DND-41 (cell line): Measurements from ENCODE around the gene OTOP3.

Source experiments
- EZH2 ChIP-seq: IDR thresholded peaks from 3 replicates; pipeline ENCODE4 v1.6.1; 2012; ENCODE audit warnings: borderline replicate concordance, low read depth, mild to moderate bottlenecking, moderate library complexity, low read length, inconsistent platforms; ENCODE audit not compliant: severe bottlenecking
- TF ChIP-seq, protein P1 (sequence below): IDR thresholded peaks from 2 replicates; pipeline ENCODE4 v1.5.1; 2012; ENCODE audit warnings: borderline replicate concordance, low read length, moderate library complexity, mild to moderate bottlenecking; ENCODE audit not compliant: poor library complexity, severe bottlenecking; ENCODE audit errors: extremely low read depth

DNA sequence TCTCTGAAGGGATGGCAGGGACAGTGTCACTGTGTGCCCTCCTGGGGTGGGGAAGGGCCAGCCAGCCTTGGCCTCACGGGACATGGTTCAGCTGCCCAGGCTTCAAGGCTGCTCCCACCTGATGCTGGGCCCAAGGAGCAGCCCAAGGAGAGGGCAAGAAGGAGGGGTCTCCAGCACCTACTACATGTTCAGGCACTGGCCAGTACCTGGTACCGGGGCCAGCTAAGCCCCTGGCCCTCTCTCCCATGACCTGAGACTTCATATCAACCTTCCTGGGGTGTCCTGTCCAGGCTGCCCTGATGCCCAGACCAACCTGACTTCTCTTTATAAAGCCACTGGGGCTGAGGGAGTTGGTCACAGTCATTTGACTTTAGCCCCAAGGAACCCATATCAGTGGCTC lies 13.9 kb upstream of the OTOP3 start:
- TF ChIP-seq, protein P1, sequence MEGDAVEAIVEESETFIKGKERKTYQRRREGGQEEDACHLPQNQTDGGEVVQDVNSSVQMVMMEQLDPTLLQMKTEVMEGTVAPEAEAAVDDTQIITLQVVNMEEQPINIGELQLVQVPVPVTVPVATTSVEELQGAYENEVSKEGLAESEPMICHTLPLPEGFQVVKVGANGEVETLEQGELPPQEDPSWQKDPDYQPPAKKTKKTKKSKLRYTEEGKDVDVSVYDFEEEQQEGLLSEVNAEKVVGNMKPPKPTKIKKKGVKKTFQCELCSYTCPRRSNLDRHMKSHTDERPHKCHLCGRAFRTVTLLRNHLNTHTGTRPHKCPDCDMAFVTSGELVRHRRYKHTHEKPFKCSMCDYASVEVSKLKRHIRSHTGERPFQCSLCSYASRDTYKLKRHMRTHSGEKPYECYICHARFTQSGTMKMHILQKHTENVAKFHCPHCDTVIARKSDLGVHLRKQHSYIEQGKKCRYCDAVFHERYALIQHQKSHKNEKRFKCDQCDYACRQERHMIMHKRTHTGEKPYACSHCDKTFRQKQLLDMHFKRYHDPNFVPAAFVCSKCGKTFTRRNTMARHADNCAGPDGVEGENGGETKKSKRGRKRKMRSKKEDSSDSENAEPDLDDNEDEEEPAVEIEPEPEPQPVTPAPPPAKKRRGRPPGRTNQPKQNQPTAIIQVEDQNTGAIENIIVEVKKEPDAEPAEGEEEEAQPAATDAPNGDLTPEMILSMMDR, result no peak
- TF ChIP-seq EZH2, result no peak
